ENCODE data around the gene IL9R.
"Not testable (repeated sequence)": the region's sequence is repeated elsewhere in the genome, so short reads cannot be mapped to it uniquely, and the experiment has no call there.

The IL9R gene

GRCh38 chrX:155998116-155998515, 620 bp downstream of the IL9R start:
- no peak for DNase-seq (ENCODE audit: low read depth)
- no peak overlapping the region for H3K4me3 ChIP-seq (ENCODE audit: low read depth, low read length)

GRCh38 chrX:155998761-155999510, 1.4 kb downstream of the IL9R start:
- DNase-seq (ENCODE audit: low read depth), result no peak
- no peak overlapping the region for H3K4me3 ChIP-seq (ENCODE audit: low read depth, low read length)
- TF ChIP-seq CTCF (conservative IDR thresholded peaks at IDR 0.05; ENCODE audit: low read depth, low read length), result no peak

More at GRCh38 chrX:155998116-155998515, 620 bp downstream of the IL9R start:
- no peak for TF ChIP-seq CTCF (conservative IDR thresholded peaks at IDR 0.05; ENCODE audit: low read depth, low read length)

GRCh38 chrX:155999751-156000150, 2.3 kb downstream of the IL9R start:
- not testable (repeated sequence) for DNase-seq (ENCODE audit: low read depth)

GRCh38 chrX:156000361-156000926, 2.9 kb downstream of the IL9R start:
- TF ChIP-seq CTCF (conservative IDR thresholded peaks at IDR 0.05; ENCODE audit: low read depth, low read length), result no peak
- DNase-seq (ENCODE audit: low read depth), result no peak
- H3K4me3 ChIP-seq (ENCODE audit: low read depth, low read length), result no peak overlapping the region

More at GRCh38 chrX:155999751-156000150, 2.3 kb downstream of the IL9R start:
- not testable (repeated sequence) for H3K4me3 ChIP-seq (ENCODE audit: low read depth, low read length)

- TF ChIP-seq CTCF (conservative IDR thresholded peaks at IDR 0.05; ENCODE audit: low read depth, low read length), result no peak
- no peak overlapping the region for H3K4me3 ChIP-seq (ENCODE audit: low read depth, low read length)
- DNase-seq (ENCODE audit: low read depth), result no peak
Measured at GRCh38 chrX:156001001-156001666, 3.6 kb downstream of the IL9R start.

- no peak for DNase-seq (ENCODE audit: low read depth)
- H3K4me3 ChIP-seq (ENCODE audit: low read depth, low read length), result no peak overlapping the region
- TF ChIP-seq CTCF (conservative IDR thresholded peaks at IDR 0.05; ENCODE audit: low read depth, low read length), result no peak
Measured at GRCh38 chrX:156001667-156002021, 4.1 kb downstream of the IL9R start.

GRCh38 chrX:156002507-156002906, 5.0 kb downstream of the IL9R start:
- TF ChIP-seq CTCF (conservative IDR thresholded peaks at IDR 0.05; ENCODE audit: low read depth, low read length), result no peak
- no peak for DNase-seq (ENCODE audit: low read depth)

More at GRCh38 chrX:156002507-156002906, 5.0 kb downstream of the IL9R start:
- H3K4me3 ChIP-seq (ENCODE audit: low read depth, low read length), result no peak overlapping the region

Measured in choroid plexus epithelial cell (primary cell).